SK-N-SH treated with all-trans-retinoic acid at 6 μM for 48 hours (cell line): ENCODE results near the gene PIAS3.

ENCODE experiments used
- ARNTL ChIP-seq: fragments of 450-650 bp; formaldehyde crosslinking; IDR thresholded peaks from 2 replicates; pipeline ENCODE4 v1.5.0; 2020; ENCODE audit warnings: low read depth, mild to moderate bottlenecking, moderate library complexity, borderline replicate concordance
- BACH2 ChIP-seq: fragments of 250-450 bp; sonication (Bioruptor Pico); IDR thresholded peaks from 2 replicates; pipeline ENCODE4 v1.9.0; 2021; ENCODE audit warnings: mild to moderate bottlenecking, borderline replicate concordance
- CSDC2 ChIP-seq: fragments of 250-450 bp; sonication (Bioruptor Pico); IDR thresholded peaks from 2 replicates; pipeline ENCODE4 v1.5.0; 2020; ENCODE audit warnings: mild to moderate bottlenecking, moderate library complexity
- GLIS3 ChIP-seq: fragments of 250-450 bp; sonication (Bioruptor Pico); IDR thresholded peaks from 2 replicates; pipeline ENCODE4 v1.5.0; 2020; ENCODE audit warnings: mild to moderate bottlenecking, moderate library complexity
- OSR1 ChIP-seq: fragments of 250-450 bp; sonication (Bioruptor Pico); IDR thresholded peaks from 2 replicates; pipeline ENCODE4 v1.8.0; 2022; ENCODE audit warnings: moderate library complexity, mild to moderate bottlenecking, inconsistent platforms
- PATZ1 ChIP-seq: fragments of 250-450 bp; sonication (Bioruptor Pico); IDR thresholded peaks from 2 replicates; pipeline ENCODE4 v1.8.0; 2020; ENCODE audit warnings: mild to moderate bottlenecking, moderate library complexity, borderline replicate concordance
- RARB ChIP-seq: fragments of 250-450 bp; sonication (Bioruptor Pico); IDR thresholded peaks from 2 replicates; pipeline ENCODE4 v1.8.0; 2021; ENCODE audit warnings: mild to moderate bottlenecking, moderate library complexity
- TCF4 ChIP-seq: fragments of 250-450 bp; sonication (Bioruptor Pico); IDR thresholded peaks from 2 replicates; pipeline ENCODE4 v1.8.0; 2021; ENCODE audit warnings: mild to moderate bottlenecking, moderate library complexity, borderline replicate concordance
- TOX ChIP-seq: fragments of 250-450 bp; sonication (Bioruptor Pico); IDR thresholded peaks from 2 replicates; pipeline ENCODE4 v1.8.0; 2021; ENCODE audit warnings: mild to moderate bottlenecking, moderate library complexity, borderline replicate concordance
- ZFP3 ChIP-seq: fragments of 250-450 bp; sonication (Bioruptor Pico); IDR thresholded peaks from 2 replicates; pipeline ENCODE4 v1.5.0; 2020; ENCODE audit warnings: mild to moderate bottlenecking, moderate library complexity
- ZNF565 ChIP-seq: fragments of 450-650 bp; formaldehyde crosslinking; conservative IDR thresholded peaks from 2 replicates; pipeline ENCODE4 v1.5.0; 2020; ENCODE audit warnings: low read depth, mild to moderate bottlenecking, moderate library complexity
- ZNF70 ChIP-seq: fragments of 450-650 bp; formaldehyde crosslinking; IDR thresholded peaks from 2 replicates; pipeline ENCODE4 v1.5.0; 2020; ENCODE audit warnings: mild to moderate bottlenecking, moderate library complexity
- TF ChIP-seq, protein P1 (sequence below): fragments of 250-450 bp; sonication (Bioruptor Pico); IDR thresholded peaks from 2 replicates; pipeline ENCODE4 v1.5.1; 2020; ENCODE audit warnings: low read depth, mild to moderate bottlenecking, moderate library complexity

DNA sequence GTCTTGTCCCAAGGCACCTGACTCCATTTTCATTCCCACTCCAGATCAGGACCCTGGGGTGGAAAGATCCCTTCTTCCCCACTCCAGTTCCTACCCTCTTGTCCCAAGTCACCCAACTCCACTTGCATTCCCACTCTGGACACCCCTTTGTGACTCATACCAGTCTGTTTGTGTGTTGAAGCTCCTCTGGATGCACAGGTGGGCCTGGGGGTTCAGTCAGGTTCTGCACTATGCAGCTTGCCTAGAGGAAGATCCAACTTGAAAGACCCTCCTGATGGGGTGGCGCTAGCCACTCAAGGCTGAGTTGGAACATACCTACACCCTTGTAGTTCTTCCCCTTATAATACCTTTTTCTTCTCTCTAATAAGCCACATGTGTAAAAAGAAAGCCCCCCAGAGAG lies 36.6 kb upstream of the PIAS3 start:
- TF ChIP-seq GLIS3 (CRISPR knock-in tag) (no peak), ZNF565 (no peak), ZFP3 (CRISPR knock-in tag) (no peak), PATZ1 (CRISPR knock-in tag) (no peak), ZNF70 (no peak), CSDC2 (CRISPR knock-in tag) (no peak), OSR1 (no peak), BACH2 (no peak), ARNTL (CRISPR knock-in tag) (no peak), TCF4 (no peak), TOX (CRISPR knock-in tag) (no peak), RARB (CRISPR knock-in tag) (no peak)
- TF ChIP-seq, protein P1, sequence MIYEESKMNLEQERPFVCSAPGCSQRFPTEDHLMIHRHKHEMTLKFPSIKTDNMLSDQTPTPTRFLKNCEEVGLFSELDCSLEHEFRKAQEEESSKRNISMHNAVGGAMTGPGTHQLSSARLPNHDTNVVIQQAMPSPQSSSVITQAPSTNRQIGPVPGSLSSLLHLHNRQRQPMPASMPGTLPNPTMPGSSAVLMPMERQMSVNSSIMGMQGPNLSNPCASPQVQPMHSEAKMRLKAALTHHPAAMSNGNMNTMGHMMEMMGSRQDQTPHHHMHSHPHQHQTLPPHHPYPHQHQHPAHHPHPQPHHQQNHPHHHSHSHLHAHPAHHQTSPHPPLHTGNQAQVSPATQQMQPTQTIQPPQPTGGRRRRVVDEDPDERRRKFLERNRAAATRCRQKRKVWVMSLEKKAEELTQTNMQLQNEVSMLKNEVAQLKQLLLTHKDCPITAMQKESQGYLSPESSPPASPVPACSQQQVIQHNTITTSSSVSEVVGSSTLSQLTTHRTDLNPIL (CRISPR knock-in tag): no peak
